Lower leg skin (tissue), 3 donors: Measurements from ENCODE around the gene PRR5.

Source experiments
- CTCF ChIP-seq, 3 donors: fragments of 450-650 bp; IDR thresholded peaks; one replicate each; pipeline ENCODE4 v1.5.1; 2016; ENCODE audit warnings: antibody characterized with exemption in 3 of 3, mild to moderate bottlenecking in 3 of 3, moderate library complexity in 2 of 3
- POLR2A ChIP-seq, 2 donors: fragments of 450-650 bp; IDR thresholded peaks; one replicate each; pipeline ENCODE4 v1.6.1; 2016 to 2017; ENCODE audit warnings: antibody characterized with exemption in 2 of 2, mild to moderate bottlenecking in 1 of 2, moderate library complexity in 1 of 2

- TF ChIP-seq CTCF (IDR thresholded peaks at IDR 0.05) (no peak), POLR2A (IDR thresholded peaks at IDR 0.05) (no peak)
These were observed 74.8 kb downstream of the PRR5 start for GRCh38 chr22:44776605-44777363.
